GM12878 (cell line): ENCODE data around the gene NCAPD2.

Experiments
- BRCA1 ChIP-seq: IDR thresholded peaks from 2 replicates; pipeline ENCODE4 v1.6.1; 2011; ENCODE audit warnings: low read depth, low read length, improper control_type of control experiment
- CBX3 ChIP-seq: fragments of 200-600 bp; sonication (generic); IDR thresholded peaks from 2 replicates; pipeline ENCODE4 v1.6.1; 2016; ENCODE audit warnings: low read depth, borderline replicate concordance
- CEBPB ChIP-seq, 2 experiments: fragments of 150-350 bp in 1 of 2; IDR thresholded peaks; 2 replicates each; pipeline ENCODE4 v1.6.1; 2012 to 2014; ENCODE audit warnings: low read depth in 2 of 2, low read length in 2 of 2, borderline replicate concordance in 1 of 2, inconsistent platforms in 1 of 2
- CHD1 ChIP-seq: IDR thresholded peaks from 2 replicates; pipeline ENCODE4 v1.6.1; 2012; ENCODE audit warnings: low read depth, low read length, improper control_type of control experiment
- CREM ChIP-seq: IDR thresholded peaks from 2 replicates; pipeline ENCODE4 v1.6.1; 2014; ENCODE audit warnings: antibody characterized with exemption, low read depth
- CTCF ChIP-seq, 3 experiments: IDR thresholded peaks in 2 of 3; conservative IDR thresholded peaks in 1 of 3; 2 replicates each; pipeline ENCODE4 v1.5.1; 2011; ENCODE audit warnings: low read depth in 3 of 3, low read length in 3 of 3, mild to moderate bottlenecking in 3 of 3, control low read depth in 2 of 3, moderate library complexity in 2 of 3, inconsistent platforms in 1 of 3, mixed read lengths in 1 of 3; ENCODE audit not compliant: control insufficient read depth in 2 of 3, insufficient read depth in 1 of 3; ENCODE audit errors: extremely low read depth in 1 of 3
- EP300 ChIP-seq, 2 experiments: fragments of 150-350 bp in 1 of 2; IDR thresholded peaks; 2 replicates each; pipeline ENCODE4 v1.6.1; 2011 to 2012; ENCODE audit warnings: low read depth in 2 of 2, low read length in 2 of 2, borderline replicate concordance in 1 of 2, improper control_type of control experiment in 1 of 2, inconsistent platforms in 1 of 2; ENCODE audit not compliant: control insufficient read depth in 1 of 2
- JUND ChIP-seq: IDR thresholded peaks from 2 replicates; pipeline ENCODE4 v1.6.1; 2012; ENCODE audit warnings: low read depth, mild to moderate bottlenecking, low read length, improper control_type of control experiment, moderate library complexity
- SIX5 ChIP-seq: IDR thresholded peaks from 2 replicates; pipeline ENCODE4 v1.6.1; 2011; ENCODE audit warnings: mild to moderate bottlenecking, low read depth, low read length, moderate library complexity; ENCODE audit not compliant: severe bottlenecking
- TCF7 ChIP-seq: IDR thresholded peaks from 2 replicates; pipeline ENCODE4 v1.6.1; 2014; ENCODE audit warnings: antibody characterized with exemption, borderline replicate concordance
- ZZZ3 ChIP-seq: IDR thresholded peaks from 2 replicates; pipeline ENCODE4 v1.6.1; 2011; ENCODE audit warnings: low read depth; ENCODE audit not compliant: control insufficient read depth, insufficient read length
- TF ChIP-seq, protein P1 (sequence below): IDR thresholded peaks from 2 replicates; pipeline ENCODE4 v1.6.1; 2012; ENCODE audit warnings: low read depth, low read length, improper control_type of control experiment
- TF ChIP-seq, protein P2 (sequence below): IDR thresholded peaks from 2 replicates; pipeline ENCODE4 v1.6.1; 2011; ENCODE audit warnings: borderline replicate concordance, low read depth, mild to moderate bottlenecking, moderate library complexity, mixed read lengths, low read length; ENCODE audit not compliant: insufficient read depth; ENCODE audit errors: extremely low read length

DNA sequence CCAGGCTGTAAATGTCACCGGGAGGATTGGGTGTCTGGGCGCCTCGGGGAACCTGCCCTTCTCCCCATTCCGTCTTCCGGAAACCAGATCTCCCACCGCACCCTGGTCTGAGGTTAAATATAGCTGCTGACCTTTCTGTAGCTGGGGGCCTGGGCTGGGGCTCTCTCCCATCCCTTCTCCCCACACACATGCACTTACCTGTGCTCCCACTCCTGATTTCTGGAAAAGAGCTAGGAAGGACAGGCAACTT, 41.7 kb downstream of the NCAPD2 start:
- TF ChIP-seq CEBPB (IDR thresholded peaks at IDR 0.05; ENCODE audit: borderline replicate concordance in 1 of 2, low read depth in 2 of 2, low read length in 2 of 2) (no peak), TCF7 (no peak), CTCF (IDR thresholded peaks at IDR 0.05 in 2 of 3, conservative IDR thresholded peaks at IDR 0.05 in 1 of 3; ENCODE audit: control insufficient read depth in 2 of 3, extremely low read depth in 1 of 3, insufficient read depth in 1 of 3, low read depth in 3 of 3, low read length in 3 of 3) (no peak), SIX5 (no peak), CHD1 (no peak), CBX3 (no peak), BRCA1 (no peak), JUND (no peak), CREM (no peak), ZZZ3 (no peak), EP300 (IDR thresholded peaks at IDR 0.05; ENCODE audit: borderline replicate concordance in 1 of 2, control insufficient read depth in 1 of 2, low read depth in 2 of 2, low read length in 2 of 2) (no peak)
- TF ChIP-seq, protein P1, sequence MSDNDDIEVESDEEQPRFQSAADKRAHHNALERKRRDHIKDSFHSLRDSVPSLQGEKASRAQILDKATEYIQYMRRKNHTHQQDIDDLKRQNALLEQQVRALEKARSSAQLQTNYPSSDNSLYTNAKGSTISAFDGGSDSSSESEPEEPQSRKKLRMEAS, result no peak
- TF ChIP-seq, protein P2, sequence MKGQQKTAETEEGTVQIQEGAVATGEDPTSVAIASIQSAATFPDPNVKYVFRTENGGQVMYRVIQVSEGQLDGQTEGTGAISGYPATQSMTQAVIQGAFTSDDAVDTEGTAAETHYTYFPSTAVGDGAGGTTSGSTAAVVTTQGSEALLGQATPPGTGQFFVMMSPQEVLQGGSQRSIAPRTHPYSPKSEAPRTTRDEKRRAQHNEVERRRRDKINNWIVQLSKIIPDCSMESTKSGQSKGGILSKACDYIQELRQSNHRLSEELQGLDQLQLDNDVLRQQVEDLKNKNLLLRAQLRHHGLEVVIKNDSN, result no peak
